ENCODE measurements around the gene SPRING1.

Gene SPRING1

GRCh38 chr12:116726694-116727093 is 11.2 kb downstream of the SPRING1 start:
- Histone ChIP-seq H2AFZ (ENCODE audit: low read depth, low read length, severe bottlenecking) (no peak overlapping the region), H3K9ac (ENCODE audit: low read length) (no peak overlapping the region), H3K27ac (ENCODE audit: low read depth, low read length) (no peak overlapping the region), H3K9me2 (replicated peaks; ENCODE audit: insufficient read depth, low read length) (no peaks in the 10 kb centered on the region), H4K20me1 (ENCODE audit: low read depth, low read length) (0 out of 2 replicates have a peak, but pooled peaks cover 3% of the 10 kb centered on the region), H3K4me2 (ENCODE audit: low read depth, low read length, poor library complexity, severe bottlenecking) (no peak overlapping the region), H3K79me2 (ENCODE audit: insufficient read depth, low read length) (peaks cover 81% of the 10 kb centered on the region), H3K27me3 (ENCODE audit: low read length) (no peaks in the 10 kb centered on the region), H3F3A (ENCODE audit: insufficient read depth) (no peaks in the 10 kb centered on the region), H3K9me3 (ENCODE audit: insufficient read depth, low read length) (no peaks in the 10 kb centered on the region), H3K4me3 (ENCODE audit: insufficient read depth, low read length, poor library complexity, severe bottlenecking) (no peak overlapping the region), H3K36me3 (ENCODE audit: low read length) (peaks cover 5% of the 10 kb centered on the region; the same call in 1 of the 2 replicates)
- TF ChIP-seq, protein P1, sequence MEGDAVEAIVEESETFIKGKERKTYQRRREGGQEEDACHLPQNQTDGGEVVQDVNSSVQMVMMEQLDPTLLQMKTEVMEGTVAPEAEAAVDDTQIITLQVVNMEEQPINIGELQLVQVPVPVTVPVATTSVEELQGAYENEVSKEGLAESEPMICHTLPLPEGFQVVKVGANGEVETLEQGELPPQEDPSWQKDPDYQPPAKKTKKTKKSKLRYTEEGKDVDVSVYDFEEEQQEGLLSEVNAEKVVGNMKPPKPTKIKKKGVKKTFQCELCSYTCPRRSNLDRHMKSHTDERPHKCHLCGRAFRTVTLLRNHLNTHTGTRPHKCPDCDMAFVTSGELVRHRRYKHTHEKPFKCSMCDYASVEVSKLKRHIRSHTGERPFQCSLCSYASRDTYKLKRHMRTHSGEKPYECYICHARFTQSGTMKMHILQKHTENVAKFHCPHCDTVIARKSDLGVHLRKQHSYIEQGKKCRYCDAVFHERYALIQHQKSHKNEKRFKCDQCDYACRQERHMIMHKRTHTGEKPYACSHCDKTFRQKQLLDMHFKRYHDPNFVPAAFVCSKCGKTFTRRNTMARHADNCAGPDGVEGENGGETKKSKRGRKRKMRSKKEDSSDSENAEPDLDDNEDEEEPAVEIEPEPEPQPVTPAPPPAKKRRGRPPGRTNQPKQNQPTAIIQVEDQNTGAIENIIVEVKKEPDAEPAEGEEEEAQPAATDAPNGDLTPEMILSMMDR (IDR thresholded peaks at IDR 0.05; ENCODE audit: insufficient read depth, low read length, poor library complexity, severe bottlenecking) = no peak
- no peak for TF ChIP-seq EZH2phosphoT487 (conservative IDR thresholded peaks at IDR 0.05; ENCODE audit: low read length)

DNA sequence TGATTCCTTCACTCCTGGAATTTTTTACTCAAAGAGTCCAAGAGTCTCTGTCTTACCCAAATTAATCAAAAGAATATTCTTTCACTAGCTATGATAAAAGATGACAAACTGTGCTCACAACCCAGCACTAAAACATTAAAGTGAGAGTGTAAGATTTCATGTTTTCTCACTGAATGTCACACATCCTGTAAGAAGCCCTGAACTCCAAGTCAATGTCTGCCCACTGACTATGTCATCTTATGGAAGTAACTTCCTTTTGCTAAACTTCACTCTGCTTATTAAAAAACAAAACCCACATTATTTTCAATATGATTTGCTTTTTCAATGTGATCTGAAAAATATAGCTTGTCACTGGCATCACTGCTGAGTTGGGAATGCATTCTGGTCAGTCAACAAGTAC is 15.6 kb downstream of the SPRING1 start:
- Histone ChIP-seq H3K27ac (ENCODE audit: low read depth, low read length) (no peak overlapping the region), H3K9me3 (ENCODE audit: insufficient read depth, low read length) (no peaks in the 10 kb centered on the region), H3K9ac (ENCODE audit: low read length) (no peak overlapping the region), H3K9me2 (replicated peaks; ENCODE audit: insufficient read depth, low read length) (no peaks in the 10 kb centered on the region), H3K27me3 (ENCODE audit: low read length) (no peaks in the 10 kb centered on the region), H2AFZ (ENCODE audit: low read depth, low read length, severe bottlenecking) (no peak overlapping the region), H3K79me2 (ENCODE audit: insufficient read depth, low read length) (peaks cover 61% of the 10 kb centered on the region), H4K20me1 (ENCODE audit: low read depth, low read length) (no peaks in the 10 kb centered on the region), H3K36me3 (ENCODE audit: low read length) (peaks cover 6% of the 10 kb centered on the region; the same call in 1 of the 2 replicates), H3K4me3 (ENCODE audit: insufficient read depth, low read length, poor library complexity, severe bottlenecking) (no peak overlapping the region), H3F3A (ENCODE audit: insufficient read depth) (no peaks in the 10 kb centered on the region), H3K4me2 (ENCODE audit: low read depth, low read length, poor library complexity, severe bottlenecking) (no peak overlapping the region)
- TF ChIP-seq, protein P1 (IDR thresholded peaks at IDR 0.05; ENCODE audit: insufficient read depth, low read length, poor library complexity, severe bottlenecking) = no peak
- TF ChIP-seq EZH2phosphoT487 (conservative IDR thresholded peaks at IDR 0.05; ENCODE audit: low read length) = no peak

DNA sequence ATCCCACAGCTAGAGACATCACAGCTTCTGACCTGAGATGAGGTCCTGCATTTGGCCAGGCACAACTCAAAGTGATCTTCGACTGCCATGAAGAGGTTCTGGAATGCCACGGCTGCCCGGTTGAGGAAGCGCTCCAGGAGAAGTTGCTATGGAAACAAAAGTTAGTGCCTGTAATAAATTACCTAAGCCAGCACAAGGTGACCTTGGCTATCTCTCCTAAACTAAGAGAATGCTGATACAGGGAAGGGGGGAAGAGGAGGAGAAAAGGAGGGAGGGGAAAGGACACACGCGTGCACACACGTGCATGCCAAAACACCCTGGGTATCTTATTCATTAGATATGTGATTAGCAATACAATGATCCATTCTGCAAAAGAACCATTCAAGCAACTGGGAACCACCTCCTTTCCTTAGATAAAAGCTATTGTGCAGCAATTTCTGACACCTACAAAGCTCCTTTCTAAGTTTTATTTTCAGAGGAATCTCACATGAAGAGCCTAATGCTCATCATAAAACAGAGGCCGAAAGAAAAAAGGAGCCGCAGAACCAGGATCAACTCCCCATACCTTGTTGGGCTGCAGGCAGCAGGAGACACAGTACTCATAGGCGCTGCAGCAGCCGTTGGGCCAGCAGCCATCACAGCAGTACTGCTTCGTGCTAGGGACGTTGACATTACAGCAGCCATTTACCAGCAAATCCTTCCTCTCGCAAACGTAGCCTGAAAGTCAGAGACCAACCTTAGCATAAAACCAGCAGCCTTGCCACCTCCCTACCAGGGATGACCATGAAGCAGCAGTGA is 17.9 kb downstream of the SPRING1 start:
- H3K36me3 ChIP-seq (ENCODE audit: low read length) = peaks cover 6% of the 10 kb centered on the region; the same call in 1 of the 2 replicates
- TF ChIP-seq EZH2phosphoT487 (conservative IDR thresholded peaks at IDR 0.05; ENCODE audit: low read length) = no peak
- TF ChIP-seq, protein P1 (IDR thresholded peaks at IDR 0.05; ENCODE audit: insufficient read depth, low read length, poor library complexity, severe bottlenecking) = no peak
- no peaks in the 10 kb centered on the region for H3K9me3 ChIP-seq (ENCODE audit: insufficient read depth, low read length)
- no peaks in the 10 kb centered on the region for H3K27me3 ChIP-seq (ENCODE audit: low read length)
- H3K4me2 ChIP-seq (ENCODE audit: low read depth, low read length, poor library complexity, severe bottlenecking) = no peak overlapping the region
- no peak overlapping the region for H2AFZ ChIP-seq (ENCODE audit: low read depth, low read length, severe bottlenecking)
- no peaks in the 10 kb centered on the region for H3K9me2 ChIP-seq (replicated peaks; ENCODE audit: insufficient read depth, low read length)
- H3K79me2 ChIP-seq (ENCODE audit: insufficient read depth, low read length) = peaks cover 40% of the 10 kb centered on the region
- no peak overlapping the region for H3K9ac ChIP-seq (ENCODE audit: low read length)
- H3F3A ChIP-seq (ENCODE audit: insufficient read depth) = no peaks in the 10 kb centered on the region
- H3K4me3 ChIP-seq (ENCODE audit: insufficient read depth, low read length, poor library complexity, severe bottlenecking) = no peak overlapping the region
- no peaks in the 10 kb centered on the region for H4K20me1 ChIP-seq (ENCODE audit: low read depth, low read length)
- H3K27ac ChIP-seq (ENCODE audit: low read depth, low read length) = no peak overlapping the region
